NCI-H1417 treated with DMSO at 0.1 percent for 48 hours (cell line): ENCODE measurements around the gene NFX1.
"Not testable (repeated sequence)": the region's sequence is repeated elsewhere in the genome, so short reads cannot be mapped to it uniquely, and the experiment has no call there.

ENCODE experiments used
- DNase-seq: peaks from one replicate; lab custom pipeline; 2025; lab: John Stamatoyannopoulos, UW

NFX1 gene

GRCh38 chr9:33310748-33311147 lies 20.4 kb downstream of the NFX1 start:
- no peak for DNase-seq

GRCh38 chr9:33311953-33312352 lies 21.6 kb downstream of the NFX1 start:
- DNase-seq: no peak

GRCh38 chr9:33315371-33315770 lies 25.1 kb downstream of the NFX1 start:
- DNase-seq: no peak

GRCh38 chr9:33317136-33317535 lies 26.8 kb downstream of the NFX1 start:
- DNase-seq: not testable (repeated sequence)

- no peak for DNase-seq
Measured at GRCh38 chr9:33318225-33318624, 27.9 kb downstream of the NFX1 start.

- no peak for DNase-seq
Measured at GRCh38 chr9:33318781-33319180, 28.5 kb downstream of the NFX1 start.

GRCh38 chr9:33320230-33320567 lies 29.9 kb downstream of the NFX1 start:
- DNase-seq: no peak

GRCh38 chr9:33320568-33321261 lies 30.4 kb downstream of the NFX1 start:
- DNase-seq: no peak

GRCh38 chr9:33329117-33329563 lies 38.8 kb downstream of the NFX1 start:
- DNase-seq: no peak

GRCh38 chr9:33329979-33330378 lies 39.7 kb downstream of the NFX1 start:
- DNase-seq: no peak

- DNase-seq: no peak
Measured at GRCh38 chr9:33331377-33331891, 41.1 kb downstream of the NFX1 start.

- DNase-seq: no peak
Measured at GRCh38 chr9:33332011-33332410, 41.7 kb downstream of the NFX1 start.

- DNase-seq: not testable (repeated sequence)
Measured at GRCh38 chr9:33332956-33333355, 42.6 kb downstream of the NFX1 start.

GRCh38 chr9:33340186-33340585 lies 49.9 kb downstream of the NFX1 start:
- no peak for DNase-seq

- DNase-seq: no peak
Measured at GRCh38 chr9:33341182-33341581, 50.9 kb downstream of the NFX1 start.

GRCh38 chr9:33344145-33344544 lies 53.8 kb downstream of the NFX1 start:
- DNase-seq: no peak

GRCh38 chr9:33346564-33346963 lies 56.2 kb downstream of the NFX1 start:
- DNase-seq: no peak

- no peak for DNase-seq
Measured at GRCh38 chr9:33348998-33349397, 58.7 kb downstream of the NFX1 start.

- DNase-seq: no peak
Measured at GRCh38 chr9:33349743-33350142, 59.4 kb downstream of the NFX1 start.

GRCh38 chr9:33350310-33350709 lies 60.0 kb downstream of the NFX1 start:
- no peak for DNase-seq

GRCh38 chr9:33351547-33351946 lies 61.2 kb downstream of the NFX1 start:
- no peak for DNase-seq

- DNase-seq: no peak
Measured at GRCh38 chr9:33354651-33355211, 64.4 kb downstream of the NFX1 start.

GRCh38 chr9:33355933-33356332 lies 65.6 kb downstream of the NFX1 start:
- DNase-seq: no peak

GRCh38 chr9:33358641-33359040 lies 68.3 kb downstream of the NFX1 start:
- not testable (repeated sequence) for DNase-seq
